A549 treated with ZK216348 at 1 μM for 4 hours (cell line): ENCODE results near the gene TMEM61. TPM values are rescaled to one million over a fixed set of nuclear protein-coding genes. Genes with fewer than 3 reads are reported as not detected.

Experiments
- total RNA-seq: library from RNA; stranded (reverse); fragments of 200-300 nt; extraction: Qiagen RNA extraction; gene quantifications from 5 replicates; pipeline ENCODE4 v1.2.3, GENCODE V29; 2022; ENCODE audit warnings: low read depth

The TMEM61 gene
- total RNA-seq: 0.23 to 0.71 TPM (median 0.48 TPM) in 5 replicates

DNA sequence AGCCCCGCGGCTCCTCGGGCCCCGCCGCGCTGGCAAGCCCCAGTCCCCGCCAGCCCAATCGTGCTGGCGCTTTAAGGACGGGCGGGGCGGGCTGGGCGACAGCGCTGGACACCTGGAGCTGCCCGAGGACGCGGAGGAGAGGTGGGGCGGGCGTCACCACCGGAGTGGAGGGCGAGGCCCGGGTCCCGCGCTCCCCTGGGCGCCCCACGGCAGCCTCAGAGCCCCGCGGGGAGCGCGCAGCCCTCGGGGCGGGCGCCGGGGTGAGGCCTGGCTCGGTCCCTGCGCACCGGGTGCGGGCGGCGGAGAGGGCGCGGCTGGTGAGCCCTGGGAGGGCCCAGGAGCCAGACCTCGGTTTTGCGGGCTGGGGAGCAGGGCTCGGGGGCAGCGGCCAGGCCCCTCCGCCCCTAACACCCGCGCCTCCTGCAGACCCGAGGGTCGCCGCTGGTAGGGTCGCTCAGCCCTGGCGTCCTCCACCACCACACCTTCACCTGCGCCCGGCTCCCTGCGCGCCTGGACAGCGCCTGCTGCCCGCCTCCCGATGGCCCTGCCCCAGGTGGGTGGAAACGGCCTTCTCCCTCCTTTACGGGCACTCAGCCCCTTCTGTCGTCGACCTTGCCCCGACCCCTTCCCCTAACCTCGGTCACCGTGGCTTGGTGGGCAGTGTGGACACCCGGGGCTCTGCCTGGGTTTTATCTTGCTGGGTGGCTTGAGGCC lies at the start of gene TMEM61:
TMEM61 (plus strand) TSS at position 101 of the 714 bp plus-strand sequence; CDS start at position 539, 438 bp downstream.

DNA sequence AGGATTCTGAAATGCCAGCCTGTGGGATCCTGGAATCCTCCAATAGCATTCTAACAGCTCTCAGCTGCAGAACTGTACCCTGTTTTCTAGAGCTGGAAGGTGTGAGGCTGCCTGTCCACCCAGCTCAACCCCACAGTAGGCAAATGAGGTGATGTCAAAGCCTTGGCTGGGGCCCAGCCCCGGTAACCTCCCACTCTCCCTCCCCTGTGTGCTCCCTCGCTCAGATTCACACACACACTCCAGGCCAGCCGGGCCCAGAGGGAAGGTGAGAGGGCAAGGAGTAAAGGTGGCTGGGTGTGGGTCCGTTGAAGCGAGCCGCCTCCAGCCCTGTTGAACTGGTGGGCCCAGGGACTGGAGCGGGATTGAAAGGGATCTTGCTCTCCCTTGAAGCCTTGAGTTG lies 18.2 kb downstream of the TMEM61 start, which contains the start of gene BSND:
BSND (plus strand) TSS at position 257 of the 400 bp plus-strand sequence. CDS start 254 bp downstream, outside the sequence.

DNA sequence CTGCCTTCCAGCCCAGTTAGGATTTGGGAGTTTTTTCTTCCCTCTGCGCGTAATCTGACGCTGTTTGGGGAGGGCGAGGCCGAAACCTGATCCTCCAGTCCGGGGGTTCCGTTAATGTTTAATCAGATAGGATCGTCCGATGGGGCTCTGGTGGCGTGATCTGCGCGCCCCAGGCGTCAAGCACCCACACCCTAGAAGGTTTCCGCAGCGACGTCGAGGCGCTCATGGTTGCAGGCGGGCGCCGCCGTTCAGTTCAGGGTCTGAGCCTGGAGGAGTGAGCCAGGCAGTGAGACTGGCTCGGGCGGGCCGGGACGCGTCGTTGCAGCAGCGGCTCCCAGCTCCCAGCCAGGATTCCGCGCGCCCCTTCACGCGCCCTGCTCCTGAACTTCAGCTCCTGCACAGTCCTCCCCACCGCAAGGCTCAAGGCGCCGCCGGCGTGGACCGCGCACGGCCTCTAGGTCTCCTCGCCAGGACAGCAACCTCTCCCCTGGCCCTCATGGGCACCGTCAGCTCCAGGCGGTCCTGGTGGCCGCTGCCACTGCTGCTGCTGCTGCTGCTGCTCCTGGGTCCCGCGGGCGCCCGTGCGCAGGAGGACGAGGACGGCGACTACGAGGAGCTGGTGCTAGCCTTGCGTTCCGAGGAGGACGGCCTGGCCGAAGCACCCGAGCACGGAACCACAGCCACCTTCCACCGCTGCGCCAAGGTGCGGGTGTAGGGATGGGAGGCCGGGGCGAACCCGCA lies 59.1 kb downstream of the TMEM61 start, which contains the start of gene PCSK9:
PCSK9 (plus strand) TSS at position 207 of the 741 bp plus-strand sequence; CDS start at position 497, 290 bp downstream.

Other genes starting within 250 kb of the TMEM61 start
- 3.2 to 4.9 TPM (median 4.2 TPM) in 5 replicates for gene PARS2, start 216.1 kb upstream of the TMEM61 start, total RNA-seq
- gene TTC22, start 179.3 kb upstream of the TMEM61 start, total RNA-seq: not detected in 5 replicates
- gene DHCR24, start 93.4 kb upstream of the TMEM61 start, total RNA-seq: 31.5 to 49.9 TPM (median 45.0 TPM) in 5 replicates
- not detected in 5 replicates for gene BSND, start 18.3 kb downstream of the TMEM61 start, total RNA-seq
- gene PCSK9, start 58.9 kb downstream of the TMEM61 start, total RNA-seq: 1.8 to 4.5 TPM (median 3.0 TPM) in 5 replicates
- 12.2 to 17.1 TPM (median 13.6 TPM) in 5 replicates for gene USP24, start 234.7 kb downstream of the TMEM61 start, total RNA-seq